Astrocyte (in vitro differentiated cells and primary cell): ENCODE measurements around the gene PDE6H.

Source experiments
- EZH2 ChIP-seq: IDR thresholded peaks from 2 replicates; pipeline ENCODE4 v1.6.1; 2012; ENCODE audit warnings: mild to moderate bottlenecking, low read length, inconsistent platforms; ENCODE audit not compliant: insufficient read depth
- TF ChIP-seq, protein P1 (sequence below): IDR thresholded peaks from 2 replicates; pipeline ENCODE4 v1.5.1; 2011; ENCODE audit warnings: low read depth, mild to moderate bottlenecking, inconsistent platforms, low read length, moderate library complexity; ENCODE audit not compliant: insufficient read depth

GRCh38 chr12:14930299-14930698, 42.5 kb upstream of the PDE6H start:
- TF ChIP-seq, protein P1, sequence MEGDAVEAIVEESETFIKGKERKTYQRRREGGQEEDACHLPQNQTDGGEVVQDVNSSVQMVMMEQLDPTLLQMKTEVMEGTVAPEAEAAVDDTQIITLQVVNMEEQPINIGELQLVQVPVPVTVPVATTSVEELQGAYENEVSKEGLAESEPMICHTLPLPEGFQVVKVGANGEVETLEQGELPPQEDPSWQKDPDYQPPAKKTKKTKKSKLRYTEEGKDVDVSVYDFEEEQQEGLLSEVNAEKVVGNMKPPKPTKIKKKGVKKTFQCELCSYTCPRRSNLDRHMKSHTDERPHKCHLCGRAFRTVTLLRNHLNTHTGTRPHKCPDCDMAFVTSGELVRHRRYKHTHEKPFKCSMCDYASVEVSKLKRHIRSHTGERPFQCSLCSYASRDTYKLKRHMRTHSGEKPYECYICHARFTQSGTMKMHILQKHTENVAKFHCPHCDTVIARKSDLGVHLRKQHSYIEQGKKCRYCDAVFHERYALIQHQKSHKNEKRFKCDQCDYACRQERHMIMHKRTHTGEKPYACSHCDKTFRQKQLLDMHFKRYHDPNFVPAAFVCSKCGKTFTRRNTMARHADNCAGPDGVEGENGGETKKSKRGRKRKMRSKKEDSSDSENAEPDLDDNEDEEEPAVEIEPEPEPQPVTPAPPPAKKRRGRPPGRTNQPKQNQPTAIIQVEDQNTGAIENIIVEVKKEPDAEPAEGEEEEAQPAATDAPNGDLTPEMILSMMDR: no peak
- no peak for TF ChIP-seq EZH2
